Type B pancreatic cell (in vitro differentiated cells): ENCODE results near the gene TTBK1. TPM values are rescaled to one million over a fixed set of nuclear protein-coding genes. Genes with fewer than 3 reads are reported as not detected.
A peak's percentile ranks its signal among the peaks of the same experiment; 100 is the strongest.

Experiments used
- DNase-seq: peaks from one replicate; pipeline ENCODE4 v3.0.0; 2021; ENCODE audit warnings: mixed read lengths; ENCODE audit not compliant: unreplicated experiment; ENCODE audit errors: extremely low spot score
- H3K27ac Mint-ChIP-seq: 2 replicates; pipeline ENCODE4 v1.8.0; 2021; ENCODE audit warnings: mild to moderate bottlenecking, mixed read lengths
- H3K27me3 Mint-ChIP-seq: 2 replicates; pipeline ENCODE4 v1.8.0; 2021; ENCODE audit warnings: mixed read lengths
- H3K36me3 Mint-ChIP-seq: 2 replicates; pipeline ENCODE4 v1.8.0; 2021; ENCODE audit warnings: mixed read lengths
- H3K4me1 Mint-ChIP-seq: one replicate; pipeline ENCODE4 v1.8.0; 2021; ENCODE audit warnings: mixed read lengths; ENCODE audit not compliant: unreplicated experiment
- H3K4me3 Mint-ChIP-seq: 2 replicates; pipeline ENCODE4 v1.8.0; 2021; ENCODE audit warnings: mild to moderate bottlenecking, mixed read lengths
- H3K9me3 Mint-ChIP-seq: 2 replicates; pipeline ENCODE4 v1.8.0; 2021; ENCODE audit warnings: mixed read lengths
- total RNA-seq: library from RNA; stranded (reverse); gene quantifications from 2 replicates; pipeline ENCODE4 v1.2.1, GENCODE V29; 2021; ENCODE audit warnings: low replicate concordance
- TF ChIP-seq, protein P1 (sequence below): fragments of 200-600 bp; sonication (generic); conservative IDR thresholded peaks from 2 replicates; pipeline ENCODE4 v1.5.0; 2021; ENCODE audit warnings: antibody characterized with exemption, mild to moderate bottlenecking

The TTBK1 gene
- total RNA-seq, 1 donor from 2014 or later, result 1.7 TPM

DNA sequence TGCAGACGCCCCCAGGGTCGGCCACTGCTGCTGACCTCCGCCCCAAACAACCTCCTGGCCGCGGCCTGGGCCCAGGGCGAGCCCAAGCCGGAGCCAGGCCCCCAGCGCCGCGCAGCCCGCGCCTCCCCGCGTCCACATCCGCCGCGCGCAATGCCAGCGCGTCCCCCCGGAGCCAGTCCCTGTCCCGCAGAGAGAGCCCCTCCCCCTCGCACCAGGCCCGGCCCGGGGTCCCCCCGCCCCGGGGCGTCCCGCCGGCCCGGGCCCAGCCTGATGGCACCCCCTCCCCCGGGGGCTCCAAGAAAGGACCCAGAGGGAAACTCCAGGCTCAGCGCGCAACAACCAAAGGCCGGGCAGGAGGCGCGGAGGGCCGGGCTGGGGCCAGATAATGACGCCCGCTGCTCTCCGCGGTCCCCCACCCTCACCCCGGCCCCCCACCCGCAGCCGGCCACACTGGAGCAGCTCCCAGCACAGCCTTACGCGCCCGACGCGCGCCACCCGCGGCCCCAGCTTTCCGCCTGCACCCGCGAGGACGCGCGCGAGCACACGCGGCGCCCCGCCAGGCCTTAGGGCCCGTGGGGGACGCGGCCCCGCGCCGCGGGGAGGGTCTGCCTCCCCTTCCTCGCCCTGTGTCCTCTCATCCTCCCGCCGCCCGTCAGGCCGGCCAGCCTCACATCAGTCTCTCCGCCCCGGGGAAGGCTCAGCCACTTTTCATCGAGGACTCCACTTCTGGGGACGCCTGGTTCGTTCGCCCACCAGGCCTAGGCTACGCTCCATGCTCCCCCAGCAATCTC is 41.9 kb downstream of the TTBK1 start:
- Mint-ChIP-seq H3K27ac (no peak overlapping the region), H3K36me3 (no peaks in the 10 kb centered on the region), H3K4me3 (no peak overlapping the region)

DNA sequence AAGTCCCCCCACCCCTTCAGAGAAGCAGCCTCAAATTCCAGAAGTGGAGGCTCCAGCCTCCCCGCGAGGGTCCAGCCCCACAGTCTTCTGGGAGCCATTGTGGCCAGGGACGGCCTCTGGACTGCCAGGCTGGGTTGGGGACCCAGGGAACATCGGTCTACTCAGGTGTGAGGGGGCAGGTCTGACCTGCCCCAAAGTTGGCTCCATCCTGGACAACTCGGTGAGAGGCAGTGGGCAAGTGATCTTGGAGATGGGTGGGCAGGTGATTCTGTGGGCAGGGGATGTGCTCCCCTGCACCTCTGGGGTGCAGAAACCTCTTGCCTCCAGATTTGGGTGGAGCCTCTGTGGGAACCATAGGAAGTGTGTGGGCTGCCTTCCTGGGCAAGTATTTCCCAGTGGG is 42.6 kb downstream of the TTBK1 start:
- TF ChIP-seq, protein P1, sequence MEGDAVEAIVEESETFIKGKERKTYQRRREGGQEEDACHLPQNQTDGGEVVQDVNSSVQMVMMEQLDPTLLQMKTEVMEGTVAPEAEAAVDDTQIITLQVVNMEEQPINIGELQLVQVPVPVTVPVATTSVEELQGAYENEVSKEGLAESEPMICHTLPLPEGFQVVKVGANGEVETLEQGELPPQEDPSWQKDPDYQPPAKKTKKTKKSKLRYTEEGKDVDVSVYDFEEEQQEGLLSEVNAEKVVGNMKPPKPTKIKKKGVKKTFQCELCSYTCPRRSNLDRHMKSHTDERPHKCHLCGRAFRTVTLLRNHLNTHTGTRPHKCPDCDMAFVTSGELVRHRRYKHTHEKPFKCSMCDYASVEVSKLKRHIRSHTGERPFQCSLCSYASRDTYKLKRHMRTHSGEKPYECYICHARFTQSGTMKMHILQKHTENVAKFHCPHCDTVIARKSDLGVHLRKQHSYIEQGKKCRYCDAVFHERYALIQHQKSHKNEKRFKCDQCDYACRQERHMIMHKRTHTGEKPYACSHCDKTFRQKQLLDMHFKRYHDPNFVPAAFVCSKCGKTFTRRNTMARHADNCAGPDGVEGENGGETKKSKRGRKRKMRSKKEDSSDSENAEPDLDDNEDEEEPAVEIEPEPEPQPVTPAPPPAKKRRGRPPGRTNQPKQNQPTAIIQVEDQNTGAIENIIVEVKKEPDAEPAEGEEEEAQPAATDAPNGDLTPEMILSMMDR, result no peak
- DNase-seq, result no peak
- Mint-ChIP-seq H3K27me3 (peaks cover 44% of the 10 kb centered on the region), H3K36me3 (no peaks in the 10 kb centered on the region), H3K27ac (no peak overlapping the region), H3K4me1 (peaks cover 3% of the 10 kb centered on the region), H3K4me3 (no peak overlapping the region), H3K9me3 (no peaks in the 10 kb centered on the region)

More for the DNA sequence above, 41.9 kb downstream of the TTBK1 start:
- TF ChIP-seq, protein P1, result no peak
- Mint-ChIP-seq H3K9me3 (no peaks in the 10 kb centered on the region), H3K27me3 (peaks cover 45% of the 10 kb centered on the region), H3K4me1 (peaks cover 3% of the 10 kb centered on the region)
- no peak for DNase-seq

DNA sequence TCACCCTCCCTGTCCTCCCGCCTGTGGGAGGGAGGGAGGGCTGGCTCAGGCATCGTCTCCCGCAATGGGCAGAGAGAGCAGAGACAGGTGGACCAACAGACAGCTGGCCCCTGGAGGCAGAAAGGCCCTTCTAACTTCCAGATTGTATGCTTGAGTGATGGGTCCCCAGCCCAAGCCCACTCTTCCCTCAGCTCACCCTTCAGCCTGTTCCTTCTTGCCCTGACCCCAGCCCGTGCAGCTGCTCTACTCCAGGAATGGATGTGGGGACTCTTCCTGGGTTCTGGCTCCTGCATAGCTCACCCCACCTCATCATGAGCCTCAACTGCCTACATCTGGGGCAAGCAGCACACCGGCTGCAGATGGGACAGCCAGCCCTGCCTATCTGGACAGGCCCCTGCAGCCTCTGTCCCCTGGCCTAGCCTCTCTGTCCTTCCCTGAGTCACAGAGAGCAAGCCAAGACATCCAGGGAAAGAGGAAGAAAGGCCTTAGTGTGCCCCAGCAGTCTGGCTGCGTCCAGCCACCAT is 43.2 kb downstream of the TTBK1 start:
- TF ChIP-seq, protein P1, result no peak
- H3K9me3 Mint-ChIP-seq, result no peaks in the 10 kb centered on the region
- no peak overlapping the region for H3K4me3 Mint-ChIP-seq
- no peaks in the 10 kb centered on the region for H3K36me3 Mint-ChIP-seq
- peaks cover 3% of the 10 kb centered on the region for H3K4me1 Mint-ChIP-seq
- no peak overlapping the region for H3K27ac Mint-ChIP-seq
- no peak for DNase-seq
- H3K27me3 Mint-ChIP-seq, result peaks cover 40% of the 10 kb centered on the region

DNA sequence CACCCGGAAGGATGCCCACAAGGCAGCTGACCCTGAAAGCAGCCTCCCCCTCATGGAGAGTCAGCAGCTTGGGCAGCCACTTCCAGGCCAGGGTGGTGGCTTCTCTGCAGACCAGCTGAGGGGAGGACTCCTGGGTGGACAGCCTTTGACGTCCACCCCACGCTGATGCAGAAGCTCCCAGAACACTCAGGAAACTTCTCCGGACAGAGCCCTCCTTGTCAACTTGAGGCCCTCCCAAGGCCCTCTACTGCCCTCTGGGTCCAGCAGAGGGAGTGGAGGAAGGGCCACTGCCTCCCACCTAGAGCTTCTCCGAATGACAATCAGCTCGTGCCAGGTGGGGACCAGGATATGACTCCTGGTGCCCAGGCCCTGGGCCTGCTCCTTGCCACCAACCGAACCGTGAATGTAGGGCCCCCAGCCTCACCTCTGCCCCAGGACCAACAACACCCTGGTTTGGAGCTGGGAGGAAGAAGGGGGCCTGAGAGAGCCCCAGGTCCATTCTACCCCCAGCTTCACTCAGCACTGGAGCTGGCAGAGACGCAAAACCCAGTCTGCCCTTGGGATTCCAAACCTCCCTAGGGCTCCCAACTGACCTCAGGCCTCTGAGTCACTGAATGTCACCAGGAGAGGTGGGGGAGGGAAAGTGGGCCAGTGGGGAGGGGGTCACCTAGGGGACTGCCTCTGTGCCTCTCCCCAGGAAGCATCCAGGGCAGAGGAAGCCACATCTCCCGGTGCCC is 43.9 kb downstream of the TTBK1 start:
- DNase-seq, result no peak
- TF ChIP-seq, protein P1, result peak; percentile 32
- Mint-ChIP-seq H3K36me3 (no peaks in the 10 kb centered on the region), H3K27me3 (peaks cover 35% of the 10 kb centered on the region), H3K4me3 (no peak overlapping the region), H3K4me1 (peaks cover 3% of the 10 kb centered on the region), H3K27ac (no peak overlapping the region), H3K9me3 (no peaks in the 10 kb centered on the region)

DNA sequence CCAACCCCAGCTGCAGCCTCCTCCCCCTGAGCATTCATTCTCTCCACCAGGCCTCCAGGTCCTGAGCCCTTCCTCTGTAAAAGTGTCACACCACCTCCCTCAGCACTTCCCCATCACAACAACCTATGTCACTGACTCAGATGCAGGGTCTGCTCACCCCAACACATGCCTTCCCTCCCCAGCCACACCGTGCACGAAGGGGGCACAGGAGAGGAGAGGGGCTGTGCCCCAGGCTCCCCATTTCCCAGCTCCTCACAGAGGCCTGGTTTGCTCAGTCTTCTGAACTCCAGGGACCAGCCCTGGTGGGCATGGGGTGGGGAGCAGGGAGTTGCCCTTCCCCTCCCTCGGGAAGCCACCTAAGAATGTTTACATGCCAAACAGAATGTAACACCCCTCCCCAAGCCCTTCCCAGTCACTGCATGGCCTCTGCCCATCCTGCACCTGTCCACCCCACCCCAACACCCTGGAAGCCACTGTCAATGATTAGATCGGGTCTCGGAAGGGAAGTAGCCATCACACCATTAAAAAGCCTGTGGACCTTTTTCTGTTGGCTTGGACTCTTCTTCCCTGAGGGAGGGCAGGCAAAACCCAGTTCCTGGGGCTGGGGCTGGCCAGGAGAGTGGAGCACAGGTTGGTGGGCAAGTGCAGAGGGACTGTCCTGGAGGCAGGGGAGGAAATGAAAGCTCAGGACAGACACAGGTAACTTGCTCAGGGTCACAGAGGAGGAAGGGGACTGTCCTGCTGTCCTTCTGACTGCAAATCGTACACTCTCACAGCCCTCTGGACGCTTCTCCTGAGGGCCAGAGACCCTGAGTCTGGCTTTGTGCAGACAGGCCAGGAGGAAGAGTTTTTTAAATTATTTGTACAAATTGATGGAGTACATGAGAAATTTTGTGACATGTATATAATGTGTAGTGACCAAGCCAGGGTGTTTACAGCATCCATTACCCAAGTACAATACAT is 44.7 kb downstream of the TTBK1 start:
- Mint-ChIP-seq H3K9me3 (no peaks in the 10 kb centered on the region), H3K27me3 (peaks cover 31% of the 10 kb centered on the region), H3K4me1 (peaks cover 3% of the 10 kb centered on the region), H3K36me3 (no peaks in the 10 kb centered on the region), H3K27ac (no peak overlapping the region), H3K4me3 (no peak overlapping the region)
- DNase-seq, result no peak
- TF ChIP-seq, protein P1, result no peak
